ENCODE results near the gene KCNK1. TPM values are rescaled to one million over a fixed set of nuclear protein-coding genes. Genes with fewer than 3 reads are reported as not detected.
A peak's percentile ranks its signal among the peaks of the same experiment; 100 is the strongest.

The KCNK1 gene
- polyA plus RNA-seq, 1 of the 3 experiments (the other 2 are of a cell fraction): 10.6 TPM

- Histone ChIP-seq H3K9me3 (no peaks in the 10 kb centered on the region), H3K9me2 (no peaks in the 10 kb centered on the region), H4K20me1 (ENCODE audit: insufficient read depth) (no peaks in the 10 kb centered on the region), H3K4me1 (ENCODE audit: control insufficient read depth in 1 of 2, insufficient read depth in 2 of 2, low read depth in 1 of 2, low read length in 1 of 2) (peaks cover 0 to 10% of the 10 kb centered on the region in 2 experiments; a peak in 2 of 4 replicates), H3K9ac (no peak overlapping the region), H3K4me2 (no peak overlapping the region), H3K79me2 (ENCODE audit: insufficient read depth) (no peaks in the 10 kb centered on the region), H2AFZ (ENCODE audit: low read depth) (no peak overlapping the region), H3K36me3 (replicated peaks in 1 of 2; ENCODE audit: control insufficient read depth in 1 of 2, insufficient read depth in 2 of 2, low read length in 1 of 2) (no peaks in the 10 kb centered on the region), H3K4me3 (ENCODE audit: low read depth in 2 of 2, low read length in 1 of 2) (no peak overlapping the region), H3K27ac (ENCODE audit: low read depth in 2 of 2, low read length in 1 of 2) (peak overlapping the region in 1 of 2 experiments; percentile 79; a peak in 2 of 4 replicates), H3F3A (replicated peaks; ENCODE audit: insufficient read depth) (no peaks in the 10 kb centered on the region), H3K27me3 (ENCODE audit: insufficient read depth) (no peaks in the 10 kb centered on the region)
- 26% methylated on average over 4 of the region's 4 CpGs for WGBS (ENCODE audit: low lambda C conversion rate)
- no peak for DNase-seq
- CTCF ChIA-PET: interaction anchor here (0.7 to 1.0 kb wide), 2 partner anchors 9 to 12 kb away, joined by 3 read pairs; no protein-coding TSS in a partner anchor
- TF ChIP-seq TAF1 (IDR thresholded peaks at IDR 0.05; ENCODE audit: borderline replicate concordance, low read depth, low read length) (no peak), RAD21 (IDR thresholded peaks at IDR 0.05; ENCODE audit: low read length) (0 out of 2 replicates have a peak, but pooled peaks have one; percentile 12)
- POLR2A ChIA-PET: no interaction called here
Observed at GRCh38 chr1:233714631-233715217, 100.8 kb downstream of the KCNK1 start.

- no peaks in the 10 kb centered on the region for H3K36me3 ChIP-seq (replicated peaks in 1 of 2; ENCODE audit: control insufficient read depth in 1 of 2, insufficient read depth in 2 of 2, low read length in 1 of 2)
- H3K9me3 ChIP-seq: no peaks in the 10 kb centered on the region
- WGBS (ENCODE audit: low lambda C conversion rate): 81% methylated on average over 3 of the region's 3 CpGs
- no peak overlapping the region for H3K9ac ChIP-seq
- H3K4me1 ChIP-seq (ENCODE audit: control insufficient read depth in 1 of 2, insufficient read depth in 2 of 2, low read depth in 1 of 2, low read length in 1 of 2): peaks cover 0 to 25% of the 10 kb centered on the region in 2 experiments; a peak in 2 of 4 replicates
- H3K27ac ChIP-seq (ENCODE audit: low read depth in 2 of 2, low read length in 1 of 2): no peak overlapping the region
- H3K27me3 ChIP-seq (ENCODE audit: insufficient read depth): no peaks in the 10 kb centered on the region
- H3F3A ChIP-seq (replicated peaks; ENCODE audit: insufficient read depth): no peaks in the 10 kb centered on the region
- no peaks in the 10 kb centered on the region for H3K79me2 ChIP-seq (ENCODE audit: insufficient read depth)
- no peak for DNase-seq
- H3K9me2 ChIP-seq: no peaks in the 10 kb centered on the region
- H2AFZ ChIP-seq (ENCODE audit: low read depth): no peak overlapping the region
- no peak for TF ChIP-seq PBX3 (IDR thresholded peaks at IDR 0.05)
- no peak for TF ChIP-seq EP300 (IDR thresholded peaks at IDR 0.05; ENCODE audit: borderline replicate concordance in 1 of 2, low read depth in 1 of 2, low read length in 1 of 2)
- no peak for TF ChIP-seq SIN3A (IDR thresholded peaks at IDR 0.05; ENCODE audit: borderline replicate concordance, low read depth, low read length)
- TF ChIP-seq RFX5 (IDR thresholded peaks at IDR 0.05; ENCODE audit: low read length): no peak
- no peak for TF ChIP-seq FOXJ3 (CRISPR knock-in tag; IDR thresholded peaks at IDR 0.05)
- no peaks in the 10 kb centered on the region for H4K20me1 ChIP-seq (ENCODE audit: insufficient read depth)
- CTCF ChIA-PET: no interaction called here
- POLR2A ChIA-PET: no interaction called here
- H3K4me2 ChIP-seq: no peak overlapping the region
- H3K4me3 ChIP-seq (ENCODE audit: low read depth in 2 of 2, low read length in 1 of 2): no peak overlapping the region
Observed at GRCh38 chr1:233718057-233718456, 104.2 kb downstream of the KCNK1 start.

GRCh38 chr1:233719655-233720341 lies 105.9 kb downstream of the KCNK1 start:
- no peaks in the 10 kb centered on the region for H3K36me3 ChIP-seq (replicated peaks in 1 of 2; ENCODE audit: control insufficient read depth in 1 of 2, insufficient read depth in 2 of 2, low read length in 1 of 2)

More at GRCh38 chr1:233719655-233720341, 105.9 kb downstream of the KCNK1 start:
- H3K9ac ChIP-seq: no peak overlapping the region
- ChIA-PET POLR2A (no interaction called here), CTCF (no interaction called here)
- TF ChIP-seq TEAD4 (IDR thresholded peaks at IDR 0.05; ENCODE audit: borderline replicate concordance, insufficient read depth) (no peak), CTCF (IDR thresholded peaks at IDR 0.05) (no peak), ELF1 (IDR thresholded peaks at IDR 0.05) (no peak), POLR2AphosphoS5 (IDR thresholded peaks at IDR 0.05; ENCODE audit: low read depth, low read length) (no peak), RCOR1 (IDR thresholded peaks at IDR 0.05; ENCODE audit: low read length) (peak; percentile 28; the same call in 1 of the 2 replicates)
- H3K4me1 ChIP-seq (ENCODE audit: control insufficient read depth in 1 of 2, insufficient read depth in 2 of 2, low read depth in 1 of 2, low read length in 1 of 2): peaks cover 0 to 20% of the 10 kb centered on the region in 2 experiments; a peak in 2 of 4 replicates
- no peak overlapping the region for H3K4me3 ChIP-seq (ENCODE audit: low read depth in 2 of 2, low read length in 1 of 2)
- no peaks in the 10 kb centered on the region for H4K20me1 ChIP-seq (ENCODE audit: insufficient read depth)
- no peaks in the 10 kb centered on the region for H3K27me3 ChIP-seq (ENCODE audit: insufficient read depth)
- no peak for DNase-seq
- H3K9me3 ChIP-seq: no peaks in the 10 kb centered on the region
- no peak overlapping the region for H2AFZ ChIP-seq (ENCODE audit: low read depth)
- no peaks in the 10 kb centered on the region for H3K79me2 ChIP-seq (ENCODE audit: insufficient read depth)
- H3K4me2 ChIP-seq: no peak overlapping the region
- 58% methylated on average over 4 of the region's 4 CpGs for WGBS (ENCODE audit: low lambda C conversion rate)
- no peaks in the 10 kb centered on the region for H3K9me2 ChIP-seq
- H3K27ac ChIP-seq (ENCODE audit: low read depth in 2 of 2, low read length in 1 of 2): no peak overlapping the region
- H3F3A ChIP-seq (replicated peaks; ENCODE audit: insufficient read depth): no peaks in the 10 kb centered on the region
